Mucosa of gallbladder (tissue), 1 donor: ENCODE data around the gene RNASE8. TPM values are rescaled to one million over a fixed set of nuclear protein-coding genes. Genes with fewer than 3 reads are reported as not detected.
A peak's percentile ranks its signal among the peaks of the same experiment; 100 is the strongest.
"Not testable (repeated sequence)": the region's sequence is repeated elsewhere in the genome, so short reads cannot be mapped to it uniquely, and the experiment has no call there.

ENCODE experiments used
- DNase-seq: peaks from one replicate; pipeline ENCODE4 v3.0.0-alpha.2; 2020; ENCODE audit warnings: low spot score
- total RNA-seq: library from RNA; stranded (reverse); gene quantifications from one replicate; pipeline ENCODE4 v1.2.1, GENCODE V29; 2021
- donor health status: DM: no; HTN: no; CAD: no.

The RNASE8 gene, protein sequence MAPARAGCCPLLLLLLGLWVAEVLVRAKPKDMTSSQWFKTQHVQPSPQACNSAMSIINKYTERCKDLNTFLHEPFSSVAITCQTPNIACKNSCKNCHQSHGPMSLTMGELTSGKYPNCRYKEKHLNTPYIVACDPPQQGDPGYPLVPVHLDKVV
- total RNA-seq: not detected

DNA sequence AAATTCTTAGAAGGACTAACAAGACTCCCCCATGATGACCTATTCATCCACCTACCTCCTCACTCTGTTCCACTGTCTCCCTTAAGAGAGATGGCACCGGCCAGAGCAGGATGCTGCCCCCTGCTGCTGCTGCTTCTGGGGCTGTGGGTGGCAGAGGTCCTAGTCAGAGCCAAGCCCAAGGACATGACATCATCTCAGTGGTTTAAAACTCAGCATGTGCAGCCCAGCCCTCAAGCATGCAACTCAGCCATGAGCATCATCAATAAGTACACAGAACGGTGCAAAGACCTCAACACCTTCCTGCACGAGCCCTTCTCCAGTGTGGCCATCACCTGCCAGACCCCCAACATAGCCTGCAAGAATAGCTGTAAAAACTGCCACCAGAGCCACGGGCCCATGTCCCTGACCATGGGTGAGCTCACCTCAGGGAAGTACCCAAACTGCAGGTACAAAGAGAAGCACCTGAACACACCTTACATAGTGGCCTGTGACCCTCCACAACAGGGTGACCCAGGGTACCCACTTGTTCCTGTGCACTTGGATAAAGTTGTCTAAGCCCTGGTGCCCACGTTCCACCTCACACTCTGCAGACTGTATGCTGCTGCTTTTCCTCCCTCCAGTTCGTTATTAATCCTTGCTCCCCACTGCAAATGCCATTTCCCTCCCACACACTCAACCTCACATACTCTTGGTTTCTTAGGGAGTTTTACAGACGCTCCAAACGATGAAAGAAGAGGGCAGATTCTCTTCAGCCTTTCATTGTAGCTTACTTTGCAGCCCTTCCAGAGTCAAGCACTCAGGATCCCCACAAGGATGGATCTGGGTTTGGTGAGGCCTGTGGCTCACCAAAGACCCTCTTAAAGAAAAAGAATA lies at the start of gene RNASE8:
Gene RNASE8 (plus strand): TSS at position 20 of the 873 bp plus-strand sequence. CDS start 71 bp downstream, at position 91.
- DNase-seq: no peak

DNA sequence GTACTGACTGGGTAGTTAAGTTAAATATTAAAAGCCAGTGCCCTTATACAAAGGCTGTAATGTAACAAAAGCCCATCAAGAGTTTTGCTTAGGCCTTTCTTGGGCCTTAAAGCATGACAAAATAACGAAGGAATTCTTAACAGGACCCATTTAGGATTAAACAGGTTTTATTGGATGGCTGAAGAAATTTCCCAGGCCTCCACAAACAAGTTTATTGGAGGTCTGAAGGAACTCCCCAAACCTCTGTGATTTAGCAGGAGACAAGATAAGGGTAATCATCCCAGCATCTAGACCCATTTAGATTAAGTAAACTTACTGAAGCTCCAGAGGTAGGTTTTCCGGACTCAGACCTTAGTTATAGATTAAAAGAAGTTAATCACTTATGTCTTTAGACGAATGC lies 47.9 kb upstream of the RNASE8 start:
- not testable (repeated sequence) for DNase-seq

DNA sequence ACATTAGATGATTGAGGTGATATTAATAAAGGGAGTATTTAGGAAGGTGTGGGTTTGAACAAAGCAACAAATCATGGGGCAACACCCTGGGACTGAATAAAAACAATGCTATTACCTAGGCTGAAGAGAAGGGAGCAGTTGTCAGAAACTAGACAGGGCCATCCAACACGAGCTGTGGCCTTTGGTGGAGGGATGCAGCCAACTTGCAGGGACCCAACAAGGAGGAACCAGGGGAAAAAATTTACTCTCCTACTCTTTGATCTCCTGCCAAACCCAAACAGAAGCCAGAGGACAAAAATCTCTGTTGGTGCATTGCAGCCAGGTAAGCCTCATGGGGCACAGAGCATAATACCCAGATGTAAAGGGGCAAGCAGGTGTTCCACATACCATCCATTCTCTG lies 46.5 kb upstream of the RNASE8 start:
- DNase-seq: no peak

DNA sequence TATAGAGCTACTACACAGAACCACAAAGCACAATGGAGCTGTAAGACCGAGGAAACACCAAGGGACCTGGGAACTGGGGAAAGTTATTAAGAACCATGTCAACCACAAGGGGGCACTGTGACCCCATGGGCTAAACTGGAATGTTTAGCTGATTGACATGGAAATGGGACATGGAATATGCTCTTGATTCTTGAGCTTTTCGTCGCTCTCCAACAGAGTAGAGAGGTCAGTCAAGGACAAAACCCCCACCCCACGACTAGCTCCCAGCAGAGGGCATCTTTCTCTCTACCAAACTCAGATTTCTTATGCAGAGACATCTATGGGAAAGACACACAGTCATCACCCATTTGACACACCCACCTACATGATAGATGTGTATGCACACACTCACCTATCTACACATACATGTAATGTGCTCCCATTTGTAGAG lies 42.8 kb upstream of the RNASE8 start:
- DNase-seq: peak; percentile 88

DNA sequence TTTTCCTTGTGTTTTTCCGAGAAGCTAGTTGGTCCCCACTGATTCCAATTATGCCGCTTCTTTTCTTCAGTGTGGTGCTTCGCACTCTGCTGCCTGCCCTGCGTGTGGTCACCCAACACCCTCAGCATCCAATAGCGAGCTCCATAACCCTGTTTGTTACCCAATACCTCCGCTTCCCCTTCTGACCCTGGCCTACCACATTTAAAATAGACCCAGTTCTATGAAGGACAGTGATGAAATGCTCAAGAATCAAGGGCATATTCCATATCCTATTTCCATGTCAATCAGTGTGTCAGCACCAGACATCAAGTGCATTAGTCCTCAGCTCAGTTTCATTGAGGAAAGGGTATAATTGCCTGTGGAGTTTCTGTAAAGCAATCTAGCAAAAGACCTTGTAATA lies 42.3 kb upstream of the RNASE8 start:
- no peak for DNase-seq

DNA sequence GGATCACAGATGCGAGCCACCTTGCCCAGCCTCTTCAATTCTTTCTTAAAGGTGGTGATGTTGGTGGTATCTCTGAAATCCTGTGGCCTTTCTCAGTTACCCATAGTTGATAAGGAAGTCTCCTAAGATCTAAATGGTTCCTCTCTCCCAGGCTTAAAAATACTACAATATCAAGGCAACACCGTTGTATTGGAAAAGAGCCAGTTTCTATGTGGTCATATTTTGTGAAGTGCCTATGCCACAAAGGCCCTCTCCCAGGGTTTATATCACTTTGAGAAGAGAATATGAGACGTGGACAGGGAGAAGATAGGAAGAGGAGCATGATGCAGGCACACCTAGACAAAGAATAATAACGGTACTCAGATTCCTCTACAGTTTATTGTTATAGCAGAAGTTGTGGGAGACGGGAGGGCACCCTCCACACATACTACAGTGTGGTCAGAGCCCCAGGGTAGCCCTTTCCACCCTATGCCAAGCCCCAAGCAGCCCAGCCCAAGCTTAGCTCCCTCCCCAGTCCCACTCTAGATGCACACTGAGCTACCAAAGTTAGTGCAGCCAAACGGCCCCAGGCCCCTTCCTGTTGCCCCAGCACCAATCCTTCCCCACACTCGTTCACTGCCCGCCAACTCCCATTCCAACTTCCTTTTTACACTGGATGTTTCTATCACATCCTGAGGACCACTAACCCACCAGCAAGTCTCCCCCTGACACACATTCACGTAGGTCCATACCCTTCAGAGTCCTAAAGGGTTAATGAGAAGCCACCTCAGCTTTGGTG lies 41.0 kb upstream of the RNASE8 start:
- DNase-seq: no peak

DNA sequence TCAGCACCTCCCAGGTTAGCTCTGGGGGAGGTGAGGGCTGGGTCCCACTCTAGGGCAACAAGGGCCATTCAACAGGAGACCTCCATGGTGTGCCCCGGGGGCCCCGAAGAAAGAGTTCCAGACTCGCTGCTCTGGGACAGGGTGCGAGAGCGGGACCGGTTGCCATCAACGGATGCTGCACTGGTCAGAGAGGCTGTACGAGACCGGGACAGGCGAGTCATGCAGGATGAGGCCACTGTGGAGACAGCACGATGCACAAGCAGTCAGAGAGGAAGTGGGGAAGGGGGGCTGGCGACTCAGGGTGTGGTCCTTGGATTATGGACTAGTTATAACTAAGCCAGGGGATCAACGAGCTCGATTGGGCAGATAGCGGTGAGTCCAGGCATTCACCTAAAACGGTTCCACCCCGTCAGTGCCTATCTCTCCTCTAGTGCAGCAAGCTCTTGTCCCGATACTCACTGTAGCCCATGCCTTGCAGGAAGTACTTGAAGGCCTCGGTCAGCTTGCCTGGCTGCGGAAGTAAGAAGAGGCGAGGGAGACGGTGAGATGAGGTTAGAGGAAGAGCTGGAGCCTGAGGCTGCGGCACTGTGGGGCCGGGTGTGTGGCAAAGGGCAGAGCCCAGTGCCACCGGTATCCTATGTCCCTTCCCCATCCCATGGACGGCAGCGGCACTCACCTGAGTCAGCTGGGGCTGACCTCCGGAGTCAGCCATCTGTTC lies 39.9 kb upstream of the RNASE8 start:
- no peak for DNase-seq

DNA sequence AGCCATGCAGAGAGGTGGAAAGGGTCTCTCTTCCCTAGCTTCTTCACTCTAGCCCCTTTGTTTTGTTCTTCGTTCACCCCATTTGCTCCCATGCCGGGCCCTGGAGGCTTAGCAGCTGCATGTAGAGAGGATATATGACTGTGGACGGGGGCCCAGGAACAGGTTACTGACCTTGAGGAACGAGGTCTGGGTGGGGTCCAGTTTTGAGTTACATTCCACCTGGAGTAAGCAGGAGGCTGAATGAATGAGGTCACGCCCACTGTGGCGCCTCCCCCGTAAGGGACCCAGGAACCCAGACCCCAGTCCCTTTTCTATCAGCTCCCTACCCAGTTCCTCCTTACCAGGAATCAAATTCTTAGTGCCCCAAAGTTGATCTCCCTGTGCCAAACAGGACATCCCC lies 39.3 kb upstream of the RNASE8 start:
- DNase-seq: no peak

DNA sequence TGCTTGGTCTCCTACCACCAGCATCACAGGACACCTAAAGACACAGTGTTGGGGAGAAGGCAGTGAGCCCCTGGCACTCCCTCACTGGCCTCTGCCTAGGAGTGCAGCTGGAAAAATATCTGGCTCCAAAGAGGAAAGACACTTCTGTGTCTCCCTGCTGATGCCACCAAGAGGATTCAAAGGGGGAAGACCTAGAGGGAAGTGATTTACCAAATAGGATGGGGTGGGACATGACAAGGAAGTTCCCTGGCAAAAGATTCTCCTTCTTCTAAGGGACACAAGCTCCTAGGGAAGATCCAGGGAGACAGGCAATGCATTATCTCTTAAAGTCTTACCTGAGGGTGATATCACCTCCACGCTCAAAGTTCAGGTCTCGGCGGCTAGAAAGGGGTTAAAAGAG lies 38.8 kb upstream of the RNASE8 start:
- no peak for DNase-seq

DNA sequence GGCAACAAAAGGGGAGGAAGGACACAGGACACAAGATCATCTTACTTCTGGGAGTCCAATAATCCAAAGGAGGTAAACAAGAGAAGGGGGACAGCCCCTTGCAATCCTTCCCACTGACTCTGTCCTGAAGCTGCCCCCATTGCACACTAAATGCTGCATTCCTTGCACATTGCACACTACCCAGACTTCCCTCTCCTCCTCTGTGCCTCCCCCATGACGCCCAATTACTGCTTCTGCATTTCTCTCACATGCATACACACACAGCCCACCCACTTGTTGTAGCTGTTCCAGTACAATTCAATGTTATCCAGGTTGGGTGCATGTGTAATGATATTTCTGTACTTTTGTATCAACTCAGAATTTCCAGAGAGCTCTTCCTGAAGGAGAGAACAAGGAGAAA lies 38.3 kb upstream of the RNASE8 start:
- DNase-seq: no peak

DNA sequence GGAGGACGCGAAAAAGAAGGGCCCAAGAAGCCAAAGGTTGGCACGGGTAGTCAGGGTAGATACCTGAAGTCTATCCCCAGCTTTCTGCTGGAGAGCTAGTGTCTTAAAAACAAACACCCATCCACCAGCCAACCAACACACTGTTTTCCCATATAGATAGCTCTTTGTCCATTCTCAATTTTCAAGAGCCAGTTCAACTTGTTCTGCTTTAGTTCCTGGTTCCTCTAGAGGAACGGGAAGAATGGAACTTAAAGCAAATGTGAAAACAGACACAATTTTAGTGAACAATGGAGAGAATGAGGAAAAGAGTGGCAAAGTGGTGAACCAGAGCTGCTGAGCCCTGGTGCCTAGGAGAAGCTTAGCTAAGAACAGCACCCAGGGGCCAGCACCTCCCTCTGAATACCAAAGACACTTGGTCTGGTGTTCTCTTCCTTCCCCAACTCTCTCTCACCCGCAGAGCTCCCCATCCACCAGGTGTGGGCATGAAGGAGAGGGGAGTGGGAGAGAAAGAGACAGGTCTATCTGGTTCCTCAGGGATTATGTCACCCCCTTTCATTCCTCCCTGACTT lies 36.6 kb upstream of the RNASE8 start:
- DNase-seq: no peak

DNA sequence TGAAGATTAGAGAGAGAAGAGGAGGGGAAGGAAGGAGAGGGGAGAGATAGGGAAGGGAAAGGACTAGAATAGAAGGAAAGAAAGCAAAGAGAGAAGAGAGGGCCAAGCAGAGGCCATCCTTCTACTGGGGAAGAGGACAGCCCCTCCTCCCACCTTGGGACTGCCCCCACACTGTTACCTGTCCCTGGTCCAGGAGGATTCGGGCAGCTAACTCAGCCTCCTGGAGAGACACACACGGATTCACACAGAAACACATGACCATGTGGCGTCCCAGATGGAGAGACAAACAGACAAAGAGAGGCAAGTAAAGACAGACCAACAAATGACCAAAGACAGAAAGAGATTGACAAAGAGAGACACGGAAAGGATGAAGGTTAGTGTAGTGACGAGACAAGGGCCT lies 34.9 kb upstream of the RNASE8 start:
- DNase-seq: no peak

DNA sequence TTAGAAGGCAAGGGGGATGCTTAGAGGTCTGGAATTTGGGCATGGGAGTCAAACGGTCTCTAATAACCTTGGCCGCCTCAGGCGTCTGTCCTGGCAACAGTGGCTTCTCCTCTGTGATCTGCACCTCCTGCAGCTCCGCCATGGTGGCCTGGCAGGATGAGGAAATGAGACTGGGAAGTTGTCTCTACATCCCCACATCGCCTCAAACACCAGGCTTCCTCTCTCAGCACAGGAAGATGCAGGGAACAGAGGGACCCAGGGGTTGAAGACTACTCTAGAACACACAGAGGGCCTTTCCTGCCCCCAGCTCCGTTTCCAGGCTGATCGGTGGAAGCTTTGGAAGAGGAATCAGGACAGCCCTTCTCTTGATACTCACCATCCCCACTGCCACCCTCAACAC lies 34.4 kb upstream of the RNASE8 start:
- DNase-seq: no peak

DNA sequence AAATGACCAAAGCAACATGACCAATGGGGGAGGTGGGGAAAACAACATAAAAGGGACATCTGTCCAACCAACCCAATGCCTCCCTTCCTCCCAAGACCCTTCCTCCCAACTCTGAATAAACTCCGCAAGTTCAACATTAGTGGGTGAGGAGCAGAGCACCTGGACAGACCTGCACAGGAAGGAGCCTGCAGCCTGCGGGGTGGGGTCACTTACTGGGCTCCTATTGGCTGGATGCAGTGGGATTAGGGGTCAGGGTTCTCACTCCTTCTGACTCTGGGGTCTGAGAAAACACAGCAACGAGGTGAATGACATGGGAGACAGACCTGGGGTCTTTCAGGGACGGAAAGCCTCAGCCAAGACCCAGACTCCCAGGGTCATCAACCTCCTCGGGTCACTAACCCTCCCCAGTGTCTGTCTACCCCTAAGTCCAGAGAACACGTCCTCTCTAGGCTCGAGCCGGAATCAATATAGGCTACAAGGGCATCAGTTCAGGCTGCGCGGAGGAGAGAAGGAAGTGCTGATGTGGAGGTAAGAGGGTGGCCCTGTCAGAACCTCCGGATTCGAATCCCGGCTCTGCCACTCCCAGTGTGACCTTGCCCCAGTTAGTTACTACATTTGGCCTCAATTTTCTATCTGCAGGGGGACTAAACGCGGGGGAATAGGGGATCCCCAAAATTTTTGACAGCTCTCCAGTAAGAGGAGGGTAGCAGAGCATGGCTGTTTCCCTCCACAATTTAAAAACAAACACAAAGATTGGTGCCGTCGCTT lies 33.6 kb upstream of the RNASE8 start:
- DNase-seq: no peak

DNA sequence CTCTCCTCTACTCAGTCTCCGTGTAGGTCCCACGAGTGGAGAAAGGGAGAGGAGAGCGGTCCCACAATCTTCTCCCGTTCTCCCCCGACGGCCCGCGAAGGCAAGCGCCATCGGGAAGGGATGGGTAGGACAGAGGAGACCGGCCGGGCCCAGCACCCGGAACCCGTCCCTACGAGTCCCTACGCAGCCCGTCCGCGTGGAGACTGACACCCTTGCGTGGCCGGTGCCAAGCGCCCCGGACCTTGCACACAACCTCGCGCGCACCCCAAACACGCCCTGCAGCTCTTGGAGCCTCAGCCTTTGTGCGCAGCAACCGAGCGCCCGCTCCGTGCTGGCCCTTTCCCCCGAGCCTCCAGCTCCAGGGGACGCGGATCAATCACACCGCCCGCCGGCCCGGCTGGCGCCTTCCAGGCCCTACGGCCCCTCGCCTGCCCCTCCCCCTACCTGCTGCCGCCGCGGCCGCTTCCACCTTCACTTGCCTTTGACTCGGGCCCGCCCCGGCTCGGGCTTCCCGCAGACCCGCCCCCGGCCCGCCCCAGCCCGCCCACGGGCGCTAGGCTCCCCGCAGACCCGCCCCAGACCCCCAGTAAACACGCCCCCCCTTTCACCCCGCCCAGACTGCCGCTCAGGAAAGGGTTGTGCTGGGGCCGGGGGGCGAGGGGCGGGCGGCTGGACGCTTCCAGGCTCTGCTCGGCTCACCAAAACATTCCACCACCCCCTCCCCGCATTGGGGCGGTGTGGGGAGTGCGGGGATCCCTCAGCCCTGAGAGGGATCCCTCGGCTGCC lies 32.8 kb upstream of the RNASE8 start, which contains the start of gene NDRG2:
Gene NDRG2 (minus strand): TSS at position 477 of the 786 bp plus-strand sequence. CDS start 1,746 bp downstream, outside the sequence.
- peak; percentile 79 for DNase-seq

DNA sequence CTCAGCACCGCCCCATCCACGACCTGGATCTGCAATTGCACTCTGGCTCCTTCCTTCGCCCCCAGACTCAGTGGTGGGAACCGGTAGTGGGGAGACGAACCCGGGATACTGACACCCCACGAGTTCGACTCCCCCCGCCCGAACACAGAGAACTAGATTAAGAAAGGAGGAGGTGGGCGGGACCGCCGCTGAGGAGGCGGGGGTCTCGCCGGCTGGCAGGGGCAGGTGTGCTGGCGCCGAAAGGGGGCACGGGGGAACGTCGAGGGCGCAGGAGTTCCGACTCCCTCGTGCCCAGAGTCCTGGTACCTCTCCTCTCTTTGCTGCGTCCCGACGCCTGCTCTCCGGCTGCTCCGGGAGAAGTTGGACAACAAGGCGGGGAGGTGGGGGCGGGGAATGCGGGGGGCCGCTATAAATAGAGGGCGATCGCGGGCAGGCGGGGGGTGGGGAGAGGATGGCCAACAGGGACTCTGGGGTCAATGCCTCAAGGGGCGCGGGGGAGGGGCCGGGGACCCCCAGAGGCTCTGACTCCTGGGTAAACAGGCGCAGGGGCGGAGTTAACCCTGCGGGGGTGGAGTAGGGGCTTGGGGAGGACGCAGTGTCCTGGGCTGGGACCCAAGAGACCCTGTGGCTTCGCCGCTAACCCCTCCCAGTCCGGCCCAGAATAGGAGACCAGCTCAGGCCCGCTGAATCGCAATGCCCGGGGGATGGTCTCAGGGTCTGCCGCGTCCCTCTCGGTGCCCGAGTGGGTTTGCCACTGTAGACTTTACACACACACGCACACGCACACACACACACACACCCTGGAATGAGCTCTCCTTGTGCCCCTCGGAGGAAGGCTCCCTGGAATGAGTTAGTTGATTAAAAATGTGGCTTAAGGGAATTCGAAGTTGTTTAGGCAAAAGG lies 32.0 kb upstream of the RNASE8 start:
- DNase-seq: peak; percentile 46

DNA sequence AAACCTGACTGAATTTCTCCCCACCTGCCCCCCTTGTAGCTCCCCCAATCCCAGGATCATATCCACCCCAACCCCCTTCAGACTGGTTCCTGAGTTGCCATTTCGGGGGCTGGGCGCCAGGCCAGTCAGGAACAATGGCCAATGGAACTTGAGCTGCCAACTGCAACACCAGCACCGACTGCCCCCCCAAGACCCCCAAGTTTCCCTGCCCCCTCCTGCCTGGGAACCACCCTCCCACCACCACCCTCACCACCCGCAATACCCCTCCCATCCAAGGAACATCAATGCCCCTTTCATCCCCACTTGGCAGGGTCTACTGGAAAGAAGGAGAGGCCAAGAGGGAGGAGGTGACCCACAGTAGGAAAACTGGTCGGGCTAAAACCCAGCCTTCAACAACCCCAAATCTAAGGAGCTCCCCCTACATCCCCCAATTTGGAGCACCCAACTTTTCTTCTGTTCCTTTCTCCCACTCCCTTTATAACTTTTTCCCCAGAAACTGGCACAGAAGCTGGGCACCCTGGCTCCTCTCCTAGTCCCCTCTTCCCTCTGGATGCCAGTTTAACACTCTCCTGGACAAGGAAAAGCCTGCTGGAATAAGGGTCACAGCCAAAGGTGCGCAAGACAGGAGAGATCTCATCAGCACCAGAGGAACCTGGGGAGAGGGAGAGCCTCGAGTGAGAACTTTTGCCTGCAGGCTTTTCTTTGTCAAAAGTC lies 31.2 kb upstream of the RNASE8 start:
- DNase-seq: no peak

DNA sequence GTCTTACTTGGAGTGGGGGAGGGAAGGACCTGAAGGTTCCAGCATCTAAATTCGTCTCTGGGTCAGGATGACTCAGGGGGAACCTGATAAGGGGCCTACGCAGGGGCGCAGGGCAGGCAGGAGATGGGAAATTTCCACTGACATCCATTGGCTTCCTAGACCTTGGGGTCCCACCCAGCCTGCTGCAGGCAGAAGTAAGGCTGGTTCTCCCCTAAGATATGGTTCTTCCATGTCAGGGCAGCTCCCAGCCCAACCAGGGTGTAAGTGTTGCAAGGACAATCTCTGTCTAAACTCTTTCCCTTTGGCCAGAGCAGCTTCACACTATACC lies 30.7 kb upstream of the RNASE8 start:
- no peak for DNase-seq
